Measurements from ENCODE around the gene AK1.

DNA sequence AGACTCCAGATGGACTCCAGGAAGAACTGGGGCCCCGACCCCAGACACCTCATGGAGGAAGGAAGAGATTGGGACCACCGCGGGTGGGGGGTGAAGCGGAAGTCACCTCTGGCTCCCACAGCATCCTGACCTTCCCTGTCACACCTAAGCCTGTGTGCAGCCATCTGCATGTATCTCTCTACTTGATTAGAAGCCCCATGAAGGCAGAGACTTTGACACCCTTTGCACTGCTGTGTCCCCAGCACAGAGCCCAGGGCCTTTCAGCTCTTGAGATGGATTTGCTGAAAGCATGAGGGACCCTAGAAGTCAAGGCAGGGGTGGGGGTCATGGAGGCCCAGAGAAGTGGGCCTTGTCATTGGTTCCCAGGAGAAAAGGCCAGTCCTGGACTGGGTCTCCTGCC lies 20.2 kb downstream of the AK1 start:
- TF ChIP-seq, protein P1, sequence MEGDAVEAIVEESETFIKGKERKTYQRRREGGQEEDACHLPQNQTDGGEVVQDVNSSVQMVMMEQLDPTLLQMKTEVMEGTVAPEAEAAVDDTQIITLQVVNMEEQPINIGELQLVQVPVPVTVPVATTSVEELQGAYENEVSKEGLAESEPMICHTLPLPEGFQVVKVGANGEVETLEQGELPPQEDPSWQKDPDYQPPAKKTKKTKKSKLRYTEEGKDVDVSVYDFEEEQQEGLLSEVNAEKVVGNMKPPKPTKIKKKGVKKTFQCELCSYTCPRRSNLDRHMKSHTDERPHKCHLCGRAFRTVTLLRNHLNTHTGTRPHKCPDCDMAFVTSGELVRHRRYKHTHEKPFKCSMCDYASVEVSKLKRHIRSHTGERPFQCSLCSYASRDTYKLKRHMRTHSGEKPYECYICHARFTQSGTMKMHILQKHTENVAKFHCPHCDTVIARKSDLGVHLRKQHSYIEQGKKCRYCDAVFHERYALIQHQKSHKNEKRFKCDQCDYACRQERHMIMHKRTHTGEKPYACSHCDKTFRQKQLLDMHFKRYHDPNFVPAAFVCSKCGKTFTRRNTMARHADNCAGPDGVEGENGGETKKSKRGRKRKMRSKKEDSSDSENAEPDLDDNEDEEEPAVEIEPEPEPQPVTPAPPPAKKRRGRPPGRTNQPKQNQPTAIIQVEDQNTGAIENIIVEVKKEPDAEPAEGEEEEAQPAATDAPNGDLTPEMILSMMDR (IDR thresholded peaks at IDR 0.05) = no peak
- TF ChIP-seq POLR2A (IDR thresholded peaks at IDR 0.05) = no peak

Measured in adrenal gland (tissue), 5 donors.